GM21825 (cell line): ENCODE data around the gene COX19.
A peak's percentile ranks its signal among the peaks of the same experiment; 100 is the strongest.

Experiments used
- ATAC-seq: cut with Tn5 transposase; IDR thresholded peaks from one replicate; pipeline ENCODE4 v1.9.1; 2021; ENCODE audit warnings: mild to moderate bottlenecking, moderate library complexity; ENCODE audit not compliant: unreplicated experiment

COX19 gene

DNA sequence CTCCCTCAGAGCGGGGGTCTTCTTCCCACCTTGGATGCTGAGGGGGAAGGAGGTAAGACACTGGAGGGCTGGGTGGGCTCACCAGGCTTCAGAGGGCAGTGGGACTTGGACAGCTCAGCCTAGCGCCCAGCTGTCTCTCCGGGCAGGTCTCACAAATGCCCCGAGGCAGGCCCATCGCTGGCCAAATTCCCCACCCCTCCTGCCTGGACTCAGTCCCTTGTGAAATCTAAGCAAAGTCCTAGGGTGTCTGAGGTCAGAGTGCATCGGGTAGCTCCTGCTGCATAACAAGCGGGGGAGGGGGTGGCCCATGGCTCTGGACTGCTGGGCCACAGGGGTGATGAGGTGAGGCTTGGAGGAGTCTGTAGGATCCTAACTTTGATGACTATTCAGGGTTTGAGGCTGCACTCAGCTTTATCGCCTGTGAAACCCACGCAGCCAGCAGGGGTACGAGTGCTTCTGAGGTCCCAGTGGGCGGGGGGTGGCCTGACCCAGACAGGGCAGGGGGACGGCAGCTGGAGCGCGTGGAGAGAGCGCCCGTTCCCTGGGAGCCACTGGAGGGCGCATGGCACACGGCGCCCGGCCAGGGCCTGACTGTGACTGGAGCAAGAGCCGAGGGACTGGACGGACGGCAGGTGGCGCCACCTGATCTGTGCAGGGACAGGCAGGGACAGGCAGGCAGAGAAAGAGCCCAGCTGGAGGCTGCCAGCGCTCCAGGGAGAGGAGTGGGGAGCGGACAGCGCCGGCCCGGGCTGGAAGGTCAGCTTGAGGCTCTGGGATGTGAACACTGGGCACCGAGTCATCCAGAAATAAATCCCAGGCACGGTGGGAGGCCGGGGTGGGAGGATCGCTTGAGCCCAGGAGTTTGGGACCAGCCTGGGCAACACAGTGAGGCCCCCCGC lies 17.6 kb upstream of the COX19 start:
- ATAC-seq, result peak; percentile 80

DNA sequence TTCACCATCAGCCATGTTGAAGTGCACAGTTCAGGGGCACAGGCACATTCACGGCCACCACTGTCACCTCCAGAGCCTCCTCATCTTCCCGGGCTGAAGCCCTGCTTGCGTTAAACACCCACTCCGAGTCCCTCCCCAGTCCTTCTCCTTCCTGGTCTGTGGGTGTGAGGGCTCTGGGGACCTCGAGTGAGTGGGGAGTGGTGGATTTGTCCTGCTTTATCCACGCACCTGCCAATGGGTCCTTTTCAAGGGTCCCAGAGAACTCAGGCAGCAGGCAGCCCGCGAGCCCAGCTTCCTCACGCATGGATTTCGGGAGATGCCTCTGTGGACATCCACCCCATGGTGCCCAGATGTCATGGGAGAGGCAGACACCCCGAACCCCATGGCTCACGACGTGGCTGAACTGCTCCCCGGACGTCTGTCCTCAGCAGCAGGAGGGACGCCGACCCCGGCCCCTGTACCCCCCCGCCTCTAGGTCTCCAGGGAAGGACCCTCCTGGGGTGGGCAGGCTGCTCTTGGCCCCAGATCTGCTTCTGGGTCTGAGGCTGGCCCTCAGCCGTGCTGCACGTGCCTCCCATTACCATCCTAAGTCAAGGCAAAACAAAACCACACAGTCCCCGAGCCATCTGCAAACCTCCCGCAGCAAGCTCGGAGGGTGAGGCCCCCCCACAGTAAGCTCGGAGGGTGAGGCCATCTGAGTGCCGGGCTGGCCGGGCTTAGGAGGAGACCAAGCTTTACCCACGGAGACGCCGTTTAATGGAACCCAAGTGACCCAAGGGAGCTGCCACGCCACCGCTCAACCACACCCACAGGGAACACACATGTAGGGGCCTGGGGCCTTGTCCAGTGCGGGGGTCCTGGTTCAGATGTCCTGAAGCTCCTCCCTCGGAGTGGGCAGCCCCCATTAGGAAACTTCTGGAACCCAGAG lies 16.6 kb upstream of the COX19 start:
- ATAC-seq, result no peak

DNA sequence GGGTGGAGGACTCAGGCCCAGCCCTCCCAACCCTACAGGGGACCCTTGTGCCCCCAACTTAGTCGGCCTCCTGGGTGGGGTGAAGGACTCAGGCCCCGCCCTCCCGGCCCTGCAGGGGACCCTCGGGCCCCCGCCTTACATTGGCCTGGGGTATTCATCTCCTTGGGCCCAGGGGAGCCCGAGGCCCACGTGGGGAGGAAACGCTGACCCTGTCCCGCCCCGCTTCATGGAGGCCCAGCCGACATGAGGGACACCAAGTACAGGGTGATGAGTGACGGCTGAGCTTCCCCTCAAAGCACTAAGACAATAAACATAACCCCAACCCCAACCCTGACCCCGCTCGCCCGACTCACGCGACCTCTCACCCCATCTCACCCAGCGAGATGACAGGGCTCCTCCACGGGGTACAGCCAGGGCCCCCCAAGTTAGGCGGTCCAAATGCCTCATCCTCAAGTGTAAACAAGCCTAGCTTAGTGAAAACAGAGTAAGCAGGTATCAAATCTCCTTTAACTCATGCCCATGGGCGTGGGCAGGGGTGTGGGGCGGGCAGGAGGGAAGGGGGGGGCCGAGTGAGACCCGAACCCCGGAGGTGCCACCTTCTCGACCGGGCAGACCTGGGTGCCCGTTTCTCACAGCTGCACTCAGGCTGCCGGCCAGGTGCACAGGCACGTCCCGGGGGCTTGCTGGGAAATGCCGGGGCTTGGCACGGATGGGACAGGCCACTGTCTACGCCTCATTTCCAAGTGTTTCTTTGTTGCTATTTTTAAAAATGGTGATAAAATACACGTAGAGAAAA lies 15.8 kb upstream of the COX19 start:
- ATAC-seq, result no peak

DNA sequence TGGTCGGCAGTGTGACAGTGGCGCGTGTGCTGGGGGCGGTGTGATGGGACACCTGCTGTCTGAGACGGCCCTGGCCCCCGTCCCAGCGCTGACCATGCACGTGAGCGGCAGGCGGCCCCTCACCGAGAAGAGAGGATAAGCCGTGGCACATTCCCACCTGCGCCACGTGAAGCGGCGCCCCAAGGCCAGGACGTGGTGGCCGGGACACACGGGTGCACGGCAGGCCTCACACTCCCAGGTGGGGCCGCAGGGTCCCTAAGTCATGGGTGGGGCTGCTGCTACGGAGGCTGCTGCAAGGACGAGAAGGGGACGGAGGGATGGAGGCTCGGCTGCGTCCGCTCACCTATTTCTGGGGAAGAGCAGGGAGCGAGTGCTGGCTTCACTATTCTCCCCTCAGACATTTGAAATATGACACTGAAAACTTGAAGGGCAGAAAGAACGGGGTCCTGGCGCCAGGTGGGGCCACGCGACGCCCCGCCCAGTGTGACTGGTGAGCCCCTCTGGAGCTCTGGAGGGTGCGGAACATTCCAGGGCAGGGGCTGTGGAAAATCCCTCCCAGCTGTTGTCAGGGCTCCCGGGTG lies 15.1 kb upstream of the COX19 start:
- no peak for ATAC-seq

DNA sequence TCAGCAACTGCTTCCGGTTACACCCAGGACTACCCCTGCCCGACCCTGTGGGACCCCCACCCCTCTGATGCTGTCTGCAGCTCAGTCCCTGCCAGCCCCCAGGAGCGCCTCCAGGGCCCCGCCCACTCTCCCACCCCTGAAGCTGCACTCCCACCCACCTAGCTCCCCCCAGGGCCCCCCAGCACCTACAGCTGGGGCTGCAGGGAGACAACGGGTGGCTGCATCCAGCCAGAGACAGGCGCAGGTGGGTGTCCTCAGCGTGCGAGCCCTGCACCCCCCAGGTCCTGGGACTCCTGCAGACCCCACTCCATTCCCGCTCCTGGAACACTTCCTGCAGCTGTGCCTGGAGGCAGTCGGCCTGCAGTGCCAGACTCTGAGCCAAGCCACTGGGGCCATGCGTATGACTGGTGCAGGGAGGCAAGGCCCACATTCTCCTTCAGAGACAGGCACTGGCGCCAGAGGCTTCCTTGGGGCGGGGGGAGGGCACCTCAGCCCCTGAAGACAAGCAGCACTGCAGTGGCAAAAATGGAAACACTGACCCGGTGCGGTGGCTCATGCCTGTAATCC lies 13.7 kb upstream of the COX19 start:
- no peak for ATAC-seq

DNA sequence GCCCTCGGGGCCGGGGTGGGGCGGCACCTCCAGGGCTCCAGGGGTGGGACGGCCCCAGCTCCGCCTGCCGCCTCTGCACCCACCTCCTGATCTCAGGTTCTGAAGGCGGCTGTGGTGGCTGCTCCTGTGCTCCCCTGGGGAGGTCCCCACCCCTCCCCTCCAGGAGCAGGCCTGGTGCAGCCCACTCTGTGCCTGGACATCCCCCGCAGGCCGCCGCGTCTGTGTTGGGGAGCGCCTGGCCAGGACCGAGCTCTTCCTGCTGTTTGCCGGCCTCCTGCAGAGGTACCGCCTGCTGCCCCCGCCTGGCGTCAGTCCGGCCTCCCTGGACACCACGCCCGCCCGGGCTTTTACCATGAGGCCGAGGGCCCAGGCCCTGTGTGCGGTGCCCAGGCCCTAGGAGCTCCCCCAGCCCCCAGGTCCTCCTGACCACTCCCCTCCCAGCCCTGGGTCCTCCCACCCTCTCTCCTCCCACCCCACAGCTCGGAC lies 13.1 kb upstream of the COX19 start:
- ATAC-seq, result no peak

DNA sequence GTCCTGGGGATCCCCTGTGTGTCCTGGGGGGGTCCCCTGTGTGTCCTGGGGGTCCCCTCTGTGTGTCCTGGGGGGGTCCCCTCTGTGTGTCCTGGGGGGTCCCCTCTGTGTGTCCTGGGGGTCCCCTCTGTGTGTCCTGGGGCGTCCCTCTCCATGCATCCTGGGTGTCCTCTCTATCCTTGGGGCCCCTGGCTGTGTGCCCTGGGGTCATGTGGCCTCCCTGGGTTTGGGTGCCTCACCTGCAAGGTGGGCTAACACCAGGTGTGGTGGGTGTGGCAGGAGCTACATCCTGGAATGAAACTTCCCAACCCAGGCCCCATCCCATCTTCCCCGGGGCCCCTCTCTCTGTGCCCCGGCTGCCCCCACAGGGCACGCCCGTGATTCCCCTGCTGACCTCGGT lies 12.6 kb upstream of the COX19 start:
- ATAC-seq, result no peak

DNA sequence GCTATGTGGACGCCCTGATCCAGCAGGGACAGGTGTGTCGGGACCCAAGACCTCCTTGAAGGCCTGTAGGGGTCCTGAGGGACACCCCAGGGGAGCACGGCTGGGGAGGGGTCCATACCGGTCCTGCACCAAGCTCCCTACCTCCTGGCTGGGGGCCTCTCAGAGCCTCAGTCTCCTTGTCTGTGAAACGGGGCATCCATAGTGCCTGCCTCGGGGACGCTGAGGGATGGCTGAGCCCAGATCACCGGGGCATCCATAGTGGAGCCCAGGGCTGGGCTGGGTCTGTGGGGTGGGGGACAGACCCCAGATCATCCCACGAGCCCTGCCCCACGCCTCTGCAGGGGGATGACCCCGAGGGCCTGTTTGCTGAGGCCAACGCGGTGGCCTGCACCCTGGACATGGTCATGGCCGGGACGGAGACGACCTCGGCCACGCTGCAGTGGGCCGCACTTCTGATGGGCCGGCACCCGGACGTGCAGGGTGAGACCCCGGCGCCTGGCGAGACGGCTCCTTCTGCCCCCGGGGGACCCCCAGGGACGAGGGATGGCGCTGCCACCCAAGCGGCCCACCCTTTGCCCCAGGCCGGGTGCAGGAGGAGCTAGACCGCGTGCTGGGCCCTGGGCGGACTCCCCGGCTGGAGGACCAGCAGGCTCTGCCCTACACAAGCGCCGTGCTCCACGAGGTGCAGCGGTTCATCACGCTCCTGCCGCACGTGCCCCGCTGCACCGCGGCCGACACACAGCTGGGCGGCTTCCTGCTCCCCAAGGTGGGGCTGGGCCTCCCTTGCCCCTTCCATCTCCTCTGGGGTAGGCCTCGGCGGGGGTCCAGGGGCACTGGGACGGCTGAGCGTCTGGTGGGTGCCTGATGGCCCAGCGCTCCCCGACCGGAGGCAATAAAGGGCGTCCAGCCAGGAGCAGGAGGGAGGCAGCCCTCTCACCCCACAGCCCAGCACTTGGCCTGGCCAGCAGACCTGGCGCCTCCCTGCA lies 11.7 kb upstream of the COX19 start:
- ATAC-seq, result no peak

DNA sequence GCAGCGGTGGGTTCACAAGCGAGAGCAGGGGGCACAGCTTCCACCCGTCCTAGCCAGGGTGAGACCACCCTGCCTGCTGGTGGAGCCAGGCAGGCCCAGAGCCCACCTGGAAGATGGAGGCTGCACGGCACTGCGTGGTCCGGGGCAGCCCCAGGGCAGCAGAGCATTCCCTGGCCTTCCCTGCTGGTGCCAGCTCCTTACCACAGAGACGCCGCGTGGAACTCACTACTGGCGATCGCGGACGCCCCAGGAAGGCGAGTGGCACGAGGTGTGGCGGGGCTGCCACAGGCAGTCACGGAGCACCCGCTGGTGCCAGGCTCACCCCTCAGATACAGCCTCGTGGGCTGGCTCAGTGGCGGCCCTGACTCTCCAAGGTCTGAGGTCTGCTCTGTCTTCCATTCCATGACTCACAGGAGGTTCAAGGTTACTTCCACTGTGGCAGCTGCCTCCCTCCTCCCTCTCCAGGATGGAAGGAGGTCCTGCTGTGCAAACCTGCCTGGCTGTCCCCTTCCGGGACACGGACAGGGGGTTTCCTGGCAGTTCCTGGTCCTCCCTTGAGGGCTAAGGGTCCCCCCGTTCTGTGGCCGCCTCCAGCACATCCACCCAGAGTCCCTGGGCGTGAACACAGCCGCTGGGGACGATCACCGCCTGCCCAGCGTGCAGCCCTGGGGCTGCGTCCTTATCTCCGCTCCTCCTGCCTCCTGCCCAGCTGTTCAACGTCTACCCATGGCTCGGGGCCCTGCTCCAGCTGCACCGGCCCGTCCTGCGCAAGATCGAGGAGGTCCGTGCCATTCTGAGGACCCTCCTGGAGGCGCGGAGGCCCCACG lies 10.8 kb upstream of the COX19 start:
- no peak for ATAC-seq

DNA sequence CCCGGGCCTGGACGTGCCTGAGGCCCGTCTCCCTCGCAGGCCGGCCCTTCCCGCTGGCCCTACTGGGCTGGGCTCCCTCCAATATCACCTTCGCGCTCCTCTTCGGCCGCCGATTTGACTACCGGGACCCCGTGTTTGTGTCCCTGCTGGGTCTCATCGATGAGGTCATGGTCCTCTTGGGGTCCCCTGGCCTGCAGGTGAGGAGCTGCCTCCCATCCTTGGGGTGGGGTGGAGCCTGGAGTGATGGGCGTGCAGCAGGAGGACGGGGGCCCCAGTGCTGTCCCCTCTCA lies 9.7 kb upstream of the COX19 start:
- no peak for ATAC-seq

DNA sequence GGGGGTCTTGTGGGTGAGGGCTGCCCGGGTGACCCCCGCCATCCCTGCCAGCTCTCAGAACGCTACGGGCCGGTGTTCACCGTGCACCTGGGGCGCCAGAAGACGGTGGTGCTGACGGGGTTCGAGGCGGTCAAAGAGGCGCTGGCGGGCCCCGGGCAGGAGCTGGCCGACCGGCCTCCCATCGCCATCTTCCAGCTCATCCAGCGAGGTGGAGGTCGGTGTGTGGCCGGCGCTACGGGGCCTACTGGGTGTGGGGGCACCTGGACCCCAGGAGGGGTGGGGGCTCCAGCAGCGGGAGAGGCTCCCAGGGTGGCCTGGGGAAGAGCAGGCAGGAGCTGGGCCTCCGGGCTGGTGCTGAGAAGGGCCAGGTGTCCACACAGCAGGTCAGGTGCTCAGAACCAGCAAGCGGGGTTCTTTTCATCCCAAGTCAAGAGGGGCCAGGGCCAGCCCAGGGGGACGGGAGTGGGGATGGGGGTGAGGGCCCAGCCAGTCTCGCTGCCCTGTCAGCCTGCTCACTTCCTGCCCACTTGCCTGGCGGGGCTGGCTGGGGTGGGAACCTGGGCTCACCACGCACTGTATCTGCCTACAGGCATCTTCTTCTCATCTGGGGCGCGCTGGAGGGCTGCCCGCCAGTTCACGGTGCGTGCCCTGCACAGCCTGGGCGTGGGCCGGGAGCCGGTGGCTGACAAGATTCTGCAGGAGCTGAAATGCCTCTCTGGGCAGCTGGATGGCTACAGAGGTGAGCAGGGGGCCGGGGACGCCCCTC lies 9.2 kb upstream of the COX19 start:
- ATAC-seq, result no peak

DNA sequence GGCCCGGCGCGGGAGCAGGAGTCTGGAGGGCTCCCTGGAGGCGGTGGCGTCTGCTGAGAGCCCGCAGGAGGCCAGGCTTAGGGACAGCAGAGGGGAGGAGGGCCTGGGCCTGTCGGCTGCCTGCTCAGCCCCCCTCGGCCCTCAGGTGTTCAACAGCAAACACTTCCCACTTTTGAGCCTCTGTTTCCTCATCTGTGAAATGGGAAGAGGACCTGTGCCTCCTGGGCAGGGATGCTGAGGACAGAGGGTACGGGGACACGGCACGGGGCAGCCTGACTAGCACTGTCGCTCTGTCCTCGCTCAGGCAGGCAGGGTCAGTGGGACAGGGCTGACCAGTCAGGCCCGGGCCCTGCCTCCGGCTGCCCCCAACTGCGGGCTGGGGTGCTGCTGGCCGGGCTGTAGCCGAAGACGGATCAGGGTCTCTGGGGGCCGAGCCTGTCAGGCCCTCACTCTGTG lies 8.3 kb upstream of the COX19 start:
- ATAC-seq, result no peak

DNA sequence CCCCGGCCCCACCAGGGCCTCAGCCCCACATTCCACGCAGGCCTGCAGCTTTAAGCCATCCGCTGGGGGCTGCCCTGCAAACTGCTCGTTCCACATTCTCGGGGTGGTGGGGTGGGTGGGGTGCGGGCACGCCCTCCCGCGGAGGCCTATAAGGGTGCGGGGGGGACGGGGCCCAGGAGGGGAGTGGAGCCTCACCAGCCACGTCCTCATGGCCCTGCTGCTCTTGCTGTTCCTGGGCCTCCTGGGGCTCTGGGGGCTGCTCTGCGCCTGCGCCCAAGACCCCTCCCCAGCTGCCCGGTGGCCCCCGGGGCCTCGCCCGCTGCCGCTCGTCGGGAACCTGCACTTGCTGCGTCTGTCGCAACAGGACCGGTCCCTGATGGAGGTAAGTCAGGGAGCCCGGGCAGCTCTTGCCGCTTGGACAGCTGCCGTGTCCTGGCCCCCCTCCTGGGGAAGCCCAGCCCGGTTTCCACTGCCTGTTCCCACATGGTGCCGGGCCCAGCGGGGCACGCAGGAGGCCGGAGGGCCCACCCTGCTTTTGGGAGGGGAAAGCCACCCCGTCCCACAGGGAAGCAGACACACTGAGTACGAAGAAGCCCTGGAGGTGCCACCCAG lies 7.8 kb upstream of the COX19 start, which contains the start of gene CYP2W1:
Gene CYP2W1 (plus strand): TSS at position 178 of the 612 bp plus-strand sequence. CDS start 31 bp downstream, at position 209.
- no peak for ATAC-seq

DNA sequence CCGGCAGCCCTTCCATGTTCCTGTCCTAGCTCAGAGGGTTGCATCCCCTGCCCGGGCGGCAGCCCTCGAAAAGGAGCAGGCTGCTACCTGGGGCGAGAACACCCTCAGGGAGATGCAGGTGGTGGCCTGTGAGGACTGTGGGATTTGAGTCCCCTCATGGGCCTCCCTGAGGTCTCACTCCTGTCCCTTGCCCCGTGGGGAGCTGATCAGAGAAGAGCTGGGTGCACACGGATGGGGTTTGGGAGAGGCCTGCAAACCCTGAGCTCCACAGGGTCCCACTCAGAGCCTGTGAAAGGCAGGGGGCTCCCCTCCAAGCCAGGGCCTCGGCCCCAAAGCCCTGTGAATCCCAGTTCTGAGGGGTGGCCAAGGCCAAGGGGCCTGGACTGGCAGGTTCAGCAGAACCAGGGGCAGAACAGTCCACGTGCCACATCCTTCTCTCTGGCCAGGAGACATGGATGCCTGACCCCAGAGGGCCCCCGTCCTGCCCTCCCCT lies 7.2 kb upstream of the COX19 start:
- ATAC-seq, result no peak

DNA sequence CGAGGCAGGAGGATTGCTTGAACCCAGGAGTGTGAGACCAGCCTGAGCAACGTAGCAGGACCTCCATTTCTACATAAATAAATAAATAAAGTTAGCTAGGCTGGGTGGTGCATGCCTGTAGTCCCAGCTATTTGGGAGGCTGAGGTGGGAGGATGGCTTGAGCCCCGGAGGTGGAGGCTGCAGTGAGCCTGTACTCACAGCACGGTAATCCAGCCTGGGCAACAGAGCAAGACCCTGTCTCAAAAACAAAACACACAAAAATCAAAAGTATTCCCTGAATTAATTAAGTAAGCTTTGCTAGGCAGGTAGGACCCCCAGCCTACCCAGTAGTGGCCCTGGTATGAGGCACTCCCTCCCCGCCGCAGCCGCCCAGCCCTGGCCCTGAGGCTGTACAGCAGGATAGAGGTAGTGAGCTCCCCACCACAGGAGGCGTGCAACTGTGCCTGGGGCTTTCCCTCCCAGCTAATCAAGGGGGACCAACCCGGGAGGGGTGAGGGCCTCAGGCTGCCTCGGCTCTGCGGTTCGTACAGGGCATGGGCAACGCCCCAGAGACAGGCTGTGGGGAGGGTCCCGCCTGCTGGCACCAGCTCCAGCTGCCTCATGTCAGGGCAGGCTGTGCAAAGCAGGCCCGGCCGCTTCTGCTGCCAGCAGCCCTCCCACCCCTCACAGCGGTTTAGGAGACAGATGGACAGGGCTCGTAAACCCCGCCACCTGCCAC lies 6.6 kb upstream of the COX19 start:
- ATAC-seq, result no peak

DNA sequence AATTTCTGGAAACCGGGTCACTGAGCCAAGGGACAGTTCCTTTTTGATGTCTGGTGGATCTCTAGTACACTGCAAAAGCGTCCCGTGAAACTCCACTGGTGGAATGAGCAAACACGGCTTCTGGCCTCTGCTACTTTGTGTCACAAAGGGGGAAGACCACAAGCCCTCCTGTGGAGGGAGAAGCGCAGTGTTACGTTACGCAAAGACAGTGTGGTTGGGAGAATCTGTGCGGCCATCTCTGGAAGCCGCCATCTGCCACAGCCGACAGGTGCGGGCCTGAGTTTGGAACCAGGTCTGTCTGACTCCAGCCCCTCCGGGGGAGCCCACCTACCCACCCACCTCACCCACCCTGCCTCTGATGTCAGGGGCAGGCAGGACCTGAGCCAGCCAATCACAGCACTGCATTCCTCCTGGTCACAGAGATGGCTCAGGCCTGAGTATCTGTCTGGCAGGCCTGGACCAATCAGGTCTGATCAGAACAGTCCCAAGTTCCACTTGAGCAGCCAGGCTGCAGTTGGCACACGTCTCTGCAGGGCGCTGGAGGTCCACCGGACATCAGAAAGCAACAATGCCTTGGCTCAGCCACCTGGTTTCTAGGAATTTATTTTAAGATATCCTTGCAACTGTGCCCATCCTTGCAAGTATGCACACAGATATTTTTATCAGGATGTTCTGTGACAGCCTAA lies 4.7 kb upstream of the COX19 start:
- ATAC-seq, result no peak
